Stimulated activated CD4-positive, alpha-beta T cell treated with anti-CD3 and anti-CD28 coated beads, Interleukin-1b, Interleukin-23, amount 100 ng/mL, for 48 hours (primary cell): Measurements from ENCODE around the gene MRE11.
"Not testable (repeated sequence)": the region's sequence is repeated elsewhere in the genome, so short reads cannot be mapped to it uniquely, and the experiment has no call there.

Experiments used
- DNase-seq: peaks from one replicate; pipeline ENCODE4 v3.0.0-alpha.2; 2020

Gene MRE11

DNA sequence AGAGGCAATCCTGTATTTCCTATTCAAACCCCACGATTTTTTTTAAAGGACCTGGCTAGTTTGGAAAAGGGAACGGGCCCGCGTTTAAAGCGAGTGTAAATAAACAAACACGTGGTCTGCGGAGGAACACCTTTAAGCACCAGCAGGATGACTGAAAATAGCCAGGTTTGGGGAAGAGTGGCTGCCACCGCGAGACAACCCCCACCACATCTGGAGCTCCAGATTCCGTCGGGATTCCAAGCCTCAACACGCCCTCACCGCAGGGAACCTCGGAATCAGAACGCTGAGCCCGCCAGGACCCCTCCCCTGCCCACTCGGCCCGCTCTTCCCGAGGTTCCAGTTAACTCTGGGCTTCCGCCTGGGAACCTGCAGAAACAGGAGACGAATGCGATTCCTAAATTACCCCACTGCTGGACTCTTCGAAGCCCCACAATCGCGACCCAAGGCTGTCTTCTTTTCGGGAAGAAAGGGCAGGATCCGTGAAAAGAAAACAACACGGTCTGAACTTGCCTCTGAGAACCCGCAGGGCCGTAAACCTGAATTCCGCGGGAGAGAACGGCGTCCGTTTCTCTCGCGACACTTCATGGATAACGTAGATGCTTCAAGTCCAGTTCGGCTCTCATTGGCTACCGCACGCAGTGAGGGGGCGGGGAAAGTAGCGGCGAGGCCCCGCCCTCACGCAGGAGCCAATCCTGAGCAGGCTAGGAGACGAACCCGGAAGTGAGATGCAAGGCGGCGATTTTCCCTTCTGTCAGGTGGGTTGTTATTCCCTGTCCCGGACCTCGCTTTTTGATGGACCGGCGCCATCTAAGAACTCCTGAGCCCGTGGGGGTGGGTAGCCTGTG is at the start of gene MRE11, which contains the start of gene ANKRD49:
Gene MRE11, minus strand, starts transcription at position 564 of the 845 bp plus-strand sequence. CDS start 1,043 bp downstream, outside the sequence.
Gene ANKRD49, plus strand, starts transcription at position 704 of the 845 bp plus-strand sequence. CDS start 2,710 bp downstream, outside the sequence.
- DNase-seq, result peak; percentile 97

DNA sequence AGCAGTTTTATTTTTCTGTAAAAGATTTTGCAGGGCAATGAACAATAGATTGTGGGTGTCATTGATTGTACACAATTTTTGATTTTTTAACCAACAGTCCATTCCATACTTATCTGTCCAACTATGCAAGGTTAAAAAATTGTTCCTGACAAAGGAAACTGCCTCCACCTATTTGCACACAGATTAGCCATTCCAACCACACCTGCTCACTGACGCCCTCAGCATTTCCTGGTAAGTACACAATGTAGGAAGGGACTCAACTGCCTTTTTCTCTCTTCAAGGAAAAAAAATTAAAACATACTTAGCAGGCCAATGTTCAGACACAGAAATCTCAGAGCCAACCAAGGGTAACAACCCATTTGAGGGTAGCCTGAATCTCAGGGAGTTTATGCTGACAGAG is 45.8 kb upstream of the MRE11 start:
- DNase-seq, result no peak

DNA sequence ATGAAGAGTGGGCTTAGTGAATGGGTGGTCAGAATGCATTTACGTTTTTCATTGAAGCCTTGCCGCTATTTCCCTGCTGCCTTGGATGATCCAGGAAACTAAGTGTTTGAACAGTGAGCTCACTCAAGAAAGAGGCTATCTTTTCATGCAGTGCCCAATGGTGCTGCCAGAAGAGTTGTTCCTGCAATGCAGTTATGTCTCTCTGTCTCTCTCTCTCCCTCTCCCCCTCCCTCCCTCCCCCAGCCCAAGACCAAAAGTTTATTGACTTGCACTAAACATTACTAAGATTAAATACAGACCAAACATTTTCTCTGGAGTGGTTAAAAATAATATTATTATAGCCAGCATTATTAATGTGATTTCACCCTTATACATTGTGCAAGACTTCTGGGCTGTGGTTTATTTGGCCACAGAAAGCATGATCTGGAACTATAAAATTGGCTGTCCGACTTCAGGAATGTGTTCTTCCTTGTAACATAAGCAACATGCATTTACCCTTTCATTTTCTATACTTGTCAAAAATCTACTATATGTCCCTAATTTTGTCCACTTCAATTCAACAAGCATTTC is 43.5 kb upstream of the MRE11 start:
- no peak for DNase-seq

DNA sequence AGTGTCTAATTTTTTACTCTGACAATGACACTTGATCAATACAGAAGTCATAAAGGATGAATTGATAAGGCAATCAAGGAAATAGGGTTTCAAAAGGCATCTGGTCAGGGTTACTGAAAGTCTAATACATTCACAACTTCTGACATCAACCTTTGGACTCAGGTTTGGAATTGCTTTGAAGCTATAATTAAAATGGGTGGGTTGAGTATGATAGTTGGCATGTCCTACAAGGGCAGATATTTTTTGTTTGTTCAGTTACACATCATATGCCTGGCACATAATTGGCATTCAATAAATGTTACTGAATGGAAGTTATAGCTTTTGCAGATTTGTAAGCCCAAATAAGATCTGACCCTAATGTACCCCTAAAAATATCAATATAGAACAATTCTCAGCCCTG is 42.7 kb upstream of the MRE11 start:
- DNase-seq, result no peak

DNA sequence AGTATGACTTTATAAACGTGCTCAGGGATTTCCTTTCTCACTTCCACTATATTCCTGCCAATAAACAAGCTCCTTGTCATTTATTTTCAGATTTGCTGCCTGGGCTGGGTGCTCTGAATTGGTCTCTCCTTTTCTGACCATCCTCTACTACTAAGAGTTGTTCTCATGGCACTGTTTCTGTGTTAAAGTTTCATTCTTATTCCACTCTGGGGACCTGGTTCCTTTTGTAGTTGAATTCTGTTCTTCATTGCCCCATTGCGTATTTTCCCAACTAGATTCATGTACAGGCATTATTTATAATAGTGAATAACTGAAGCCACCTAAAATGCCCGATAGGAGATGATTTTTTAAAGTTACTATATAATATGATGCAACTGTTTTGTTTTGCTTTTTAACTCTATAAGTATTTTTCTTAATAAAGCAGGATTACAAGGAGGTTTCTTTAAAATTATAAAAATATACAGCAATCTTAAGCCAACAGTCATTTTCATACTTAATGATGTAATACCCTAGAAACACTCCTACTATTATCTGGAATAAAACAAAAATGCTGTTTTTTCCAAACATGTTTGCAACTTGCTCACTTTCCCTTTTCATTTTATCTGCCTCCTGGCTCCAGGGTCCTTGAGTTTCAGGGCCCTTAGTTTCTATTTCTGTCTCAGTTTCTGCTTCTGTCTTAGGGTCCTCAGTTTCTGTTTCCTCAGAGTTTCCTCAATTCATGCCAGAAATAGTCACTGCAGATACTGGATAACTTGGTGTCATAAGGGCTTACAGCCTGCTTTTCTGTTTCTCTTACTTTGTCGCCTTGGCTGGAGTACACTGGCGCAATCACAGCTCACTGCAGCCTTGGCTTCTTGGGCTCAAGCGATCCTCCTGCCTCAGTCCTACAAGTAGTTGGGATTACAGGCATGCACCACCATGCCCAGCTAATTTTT is 40.3 kb upstream of the MRE11 start:
- no peak for DNase-seq

DNA sequence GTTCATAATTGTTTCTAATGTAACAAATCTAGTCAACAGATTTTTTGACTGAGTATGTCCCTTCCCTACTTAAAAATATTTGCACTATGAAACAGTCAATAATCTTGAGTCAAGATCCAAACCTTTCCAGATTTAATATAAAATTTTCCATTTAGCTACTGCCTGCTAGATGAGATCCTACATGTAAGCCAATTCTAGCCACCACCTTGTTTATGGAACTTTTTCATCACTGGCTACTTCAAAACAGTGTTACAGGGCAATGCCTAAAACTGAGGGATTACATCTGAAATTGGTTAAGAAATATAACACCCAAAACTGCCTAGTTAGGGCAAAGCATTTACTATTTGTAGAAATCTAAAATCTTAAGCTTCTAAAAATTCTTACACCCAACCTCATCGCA is 39.6 kb upstream of the MRE11 start:
- DNase-seq, result no peak

DNA sequence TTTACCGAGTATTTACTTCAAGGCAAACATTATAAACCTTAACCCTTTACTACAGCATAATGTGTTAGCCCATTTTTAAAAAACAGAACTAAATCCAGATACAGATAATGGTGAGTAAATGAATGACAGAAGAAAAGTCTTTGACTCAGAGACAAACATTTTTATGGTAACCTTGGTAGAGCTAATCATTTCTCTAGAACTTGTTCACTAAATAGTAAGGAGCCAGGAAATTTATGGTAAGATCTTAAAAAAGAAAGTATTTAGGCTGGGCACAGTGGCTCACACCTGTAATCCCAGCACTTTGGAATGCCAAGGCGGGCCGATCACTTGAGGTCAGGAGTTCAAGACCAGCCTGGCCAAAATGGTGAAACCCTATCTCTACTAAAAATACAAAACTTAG is 38.6 kb upstream of the MRE11 start:
- no peak for DNase-seq

DNA sequence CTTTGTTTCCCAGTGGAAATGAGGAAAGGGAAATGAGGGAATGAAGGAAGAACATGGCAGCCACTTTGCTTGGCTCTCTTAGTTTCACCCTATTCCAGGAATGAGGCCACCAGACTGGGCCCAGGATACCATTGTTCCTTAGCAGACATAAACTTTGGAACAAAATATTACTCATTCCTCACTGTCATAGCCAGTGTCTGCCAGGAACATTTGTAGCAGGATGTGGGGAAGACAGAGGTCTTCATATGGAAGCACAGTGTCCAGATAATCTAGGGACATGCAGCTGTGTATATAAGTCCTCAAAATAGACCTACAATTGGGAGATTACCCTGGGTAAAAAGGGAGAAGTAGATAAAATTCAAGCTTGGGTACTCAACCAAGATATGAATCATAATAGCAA is 34.9 kb upstream of the MRE11 start:
- DNase-seq, result no peak

DNA sequence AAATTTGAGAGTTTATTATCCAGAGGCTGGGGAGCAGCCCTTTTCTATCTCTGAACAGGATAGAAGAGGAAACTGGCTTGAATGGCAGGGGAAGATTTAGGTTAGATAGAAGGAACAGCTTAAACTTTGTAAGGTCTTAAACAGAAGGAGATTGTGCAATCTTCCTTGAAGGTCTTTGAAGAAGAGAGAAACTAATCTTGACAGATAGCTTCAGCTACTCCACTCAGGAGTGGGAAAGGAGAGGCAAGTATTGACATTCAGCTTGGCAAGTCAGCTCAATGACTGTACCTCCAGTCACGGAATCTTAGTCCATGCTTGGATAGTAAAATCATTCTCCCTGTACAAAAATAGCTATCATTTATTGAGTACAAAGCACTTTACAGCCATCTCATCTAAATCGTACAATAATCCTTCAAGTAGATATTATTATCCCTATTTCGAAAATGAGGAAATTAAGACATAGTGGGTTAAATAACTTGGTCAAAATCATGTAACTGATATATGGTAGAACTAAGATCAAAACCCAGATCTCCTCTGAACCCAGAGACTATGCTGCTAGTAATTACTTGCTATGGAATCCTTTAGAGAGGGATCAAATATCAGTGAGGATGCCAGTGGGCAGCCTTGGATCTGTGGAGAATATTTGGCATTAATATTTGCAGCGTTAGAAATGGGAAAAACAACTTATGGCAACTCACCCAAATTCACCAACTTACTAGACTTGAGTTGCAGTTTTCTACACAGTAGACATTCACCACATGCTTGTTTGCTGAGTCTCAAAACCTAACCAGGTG is 33.2 kb upstream of the MRE11 start:
- no peak for DNase-seq

DNA sequence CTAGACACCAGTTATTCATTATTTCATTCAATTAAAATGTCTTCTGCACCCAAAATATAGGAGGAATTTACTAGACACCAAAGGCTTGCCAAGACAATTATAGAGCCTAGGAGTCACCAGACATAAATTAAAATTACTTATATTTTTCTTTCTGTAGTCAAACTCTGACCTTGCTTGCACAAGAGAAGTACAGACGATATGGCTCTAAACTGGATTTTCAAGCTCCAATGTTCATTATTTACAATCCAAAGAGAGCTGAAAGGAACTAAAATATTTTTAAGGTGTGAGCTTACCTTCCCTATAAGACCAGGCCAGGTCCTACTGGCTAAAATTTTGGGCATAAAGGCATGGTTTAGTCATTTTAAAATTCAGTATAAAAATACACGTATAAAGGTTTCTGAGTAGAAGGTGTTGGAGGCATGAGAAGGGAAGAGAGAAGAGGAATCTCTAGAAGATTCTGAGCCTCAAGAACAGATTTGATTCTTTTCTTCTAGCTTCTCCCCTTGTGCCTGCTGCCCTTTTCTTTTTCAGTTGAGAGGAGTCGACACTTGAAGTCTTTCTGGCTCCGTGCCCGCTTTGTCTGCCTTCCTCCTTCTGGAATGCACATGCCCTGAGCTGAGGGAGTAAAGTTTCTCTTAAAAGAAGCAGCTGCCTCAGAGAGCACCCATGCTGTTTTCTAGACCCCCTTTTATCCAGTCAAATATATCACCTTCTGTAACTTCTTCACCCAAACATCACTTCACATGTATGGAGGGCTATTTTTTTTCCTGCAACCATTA is 32.1 kb upstream of the MRE11 start:
- DNase-seq, result no peak

DNA sequence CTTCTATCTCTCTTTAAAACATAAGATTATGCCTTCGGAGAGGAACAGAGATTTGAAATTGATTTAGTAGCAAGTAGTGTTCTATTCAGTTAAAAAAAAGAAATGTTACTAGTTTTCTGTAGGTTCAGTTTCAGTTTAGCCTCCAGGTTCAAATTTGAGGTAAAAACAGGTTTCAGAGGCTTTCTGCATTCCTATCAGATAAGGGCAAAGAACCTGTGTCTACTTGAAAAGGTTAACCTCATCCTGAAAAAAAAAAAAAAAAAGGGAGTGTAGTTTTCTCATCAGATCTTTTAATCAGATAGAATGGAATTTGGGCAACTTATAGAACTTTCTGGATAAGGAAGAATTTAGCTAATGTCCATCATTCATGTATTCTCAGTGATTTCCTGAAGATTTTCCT is 30.7 kb upstream of the MRE11 start:
- no peak for DNase-seq

DNA sequence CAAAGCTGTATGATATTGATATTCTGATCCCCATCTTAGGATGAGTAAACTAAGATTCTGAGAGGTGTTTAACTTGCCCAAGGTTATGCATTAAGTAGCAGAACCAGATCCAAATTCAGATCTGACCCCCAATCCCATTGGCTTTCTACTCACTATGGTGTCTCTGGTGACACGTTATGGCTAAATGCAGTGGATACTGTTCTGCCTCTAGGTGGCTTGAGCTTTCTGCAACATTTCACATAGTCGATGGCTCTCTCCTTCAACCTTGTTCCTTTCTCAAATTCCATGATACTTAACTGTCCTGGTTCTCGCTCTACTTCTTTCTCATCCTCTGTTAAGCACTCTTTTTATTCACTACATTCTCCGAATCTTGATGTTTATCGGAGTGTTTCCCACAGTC is 28.0 kb upstream of the MRE11 start:
- DNase-seq, result no peak

DNA sequence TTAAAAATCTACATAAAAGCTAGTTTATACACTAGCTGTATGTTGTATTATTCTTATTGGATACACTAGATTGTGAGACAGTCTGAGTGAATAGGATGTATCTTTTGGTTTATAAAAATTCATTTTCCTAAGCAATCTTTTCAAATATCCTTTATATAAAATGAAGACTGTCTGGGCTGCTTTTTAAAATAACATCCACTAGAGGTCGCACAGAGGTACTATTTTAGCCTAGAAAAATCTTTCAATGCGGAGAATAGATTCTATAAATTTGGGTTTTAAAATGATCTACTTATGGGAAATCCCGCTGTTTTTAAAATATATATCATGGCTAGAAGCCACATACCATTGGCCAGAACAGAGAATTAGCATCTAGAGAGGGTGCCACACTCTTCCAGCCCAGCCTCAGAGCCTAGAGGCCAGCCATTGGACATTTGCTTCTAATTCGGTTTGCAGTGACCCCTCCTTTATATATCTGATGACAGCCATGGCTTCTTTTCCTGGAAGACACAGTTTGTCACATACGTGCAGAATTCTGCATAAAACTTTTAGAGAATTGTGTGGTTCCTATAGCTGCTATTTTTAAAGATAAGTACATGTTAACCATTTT is 25.9 kb upstream of the MRE11 start:
- DNase-seq, result no peak

DNA sequence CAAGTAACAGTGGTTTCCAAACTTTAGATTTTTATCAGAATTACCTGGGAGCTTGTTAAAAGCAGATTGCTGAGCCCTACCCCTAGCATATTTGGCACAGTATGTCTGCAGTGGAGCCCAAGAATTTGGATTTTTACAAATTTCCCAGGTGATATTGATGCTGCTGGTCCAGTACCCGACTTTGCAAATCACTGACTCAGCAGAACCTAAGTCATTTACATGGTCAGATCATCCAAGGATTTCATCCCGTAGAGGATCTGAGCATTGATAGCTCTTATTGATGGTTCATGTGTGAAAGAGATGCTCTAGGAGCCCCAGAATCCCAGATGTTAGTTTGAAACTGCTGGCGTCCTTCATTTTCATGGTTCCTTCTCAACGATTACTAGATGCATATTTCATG is 24.7 kb upstream of the MRE11 start:
- no peak for DNase-seq

DNA sequence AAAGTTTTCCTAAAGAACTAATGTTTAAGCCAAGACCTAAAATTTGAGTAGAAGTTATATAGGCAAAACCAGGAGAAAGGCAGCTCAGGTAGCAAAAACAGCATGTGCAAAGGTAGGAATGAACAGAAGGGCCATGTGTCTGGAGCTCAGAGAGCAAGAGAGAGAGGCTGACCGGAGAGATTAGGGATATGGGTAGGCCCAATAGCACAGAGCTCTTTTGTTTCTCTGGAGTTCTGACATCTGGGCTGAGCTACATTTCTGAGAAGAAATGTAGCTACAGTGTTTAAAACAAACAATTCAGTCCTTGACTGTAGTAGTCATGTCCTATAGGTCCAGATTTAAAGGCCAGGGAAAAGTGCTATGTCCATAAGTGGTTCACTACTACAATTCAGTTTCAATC is 23.1 kb upstream of the MRE11 start:
- no peak for DNase-seq

DNA sequence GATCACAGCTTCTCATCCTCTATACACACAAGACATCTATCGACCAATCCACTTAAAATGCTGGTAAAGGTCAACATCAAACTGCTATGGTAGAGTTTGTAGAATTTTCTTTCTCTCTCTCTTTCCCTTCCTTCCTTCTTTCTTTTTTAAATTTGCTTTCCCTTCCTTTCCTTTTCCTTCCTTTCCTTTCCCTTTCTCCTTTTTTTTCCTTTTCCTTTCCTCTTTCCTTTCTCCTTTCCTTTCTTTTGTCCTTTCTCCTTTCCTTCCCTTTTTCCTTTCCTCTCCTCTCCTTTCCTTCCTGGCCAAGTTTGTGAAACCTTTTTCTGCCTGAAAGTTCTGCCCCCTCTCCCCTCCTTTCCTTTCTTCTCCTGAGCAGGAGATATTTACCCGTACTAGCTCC is 21.8 kb upstream of the MRE11 start:
- DNase-seq, result no peak

DNA sequence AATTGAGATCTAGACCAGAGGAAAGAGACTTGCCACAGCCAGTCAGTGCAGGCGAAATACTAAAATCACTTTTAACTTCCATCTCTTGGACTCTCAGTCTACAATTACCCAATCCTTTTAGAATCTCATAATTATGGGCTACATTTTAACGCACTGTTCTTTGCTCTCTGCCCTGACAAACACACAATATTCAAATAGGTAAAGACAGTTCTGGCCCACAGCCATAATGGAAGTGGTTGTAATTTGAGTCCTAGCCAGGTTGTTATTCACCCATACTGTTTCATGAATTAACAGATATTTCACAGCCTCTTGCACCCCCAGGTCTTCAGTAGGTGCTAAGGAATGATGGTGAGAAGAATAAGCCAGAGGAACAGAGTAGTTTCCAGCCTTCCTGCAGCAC is 19.4 kb upstream of the MRE11 start:
- no peak for DNase-seq

DNA sequence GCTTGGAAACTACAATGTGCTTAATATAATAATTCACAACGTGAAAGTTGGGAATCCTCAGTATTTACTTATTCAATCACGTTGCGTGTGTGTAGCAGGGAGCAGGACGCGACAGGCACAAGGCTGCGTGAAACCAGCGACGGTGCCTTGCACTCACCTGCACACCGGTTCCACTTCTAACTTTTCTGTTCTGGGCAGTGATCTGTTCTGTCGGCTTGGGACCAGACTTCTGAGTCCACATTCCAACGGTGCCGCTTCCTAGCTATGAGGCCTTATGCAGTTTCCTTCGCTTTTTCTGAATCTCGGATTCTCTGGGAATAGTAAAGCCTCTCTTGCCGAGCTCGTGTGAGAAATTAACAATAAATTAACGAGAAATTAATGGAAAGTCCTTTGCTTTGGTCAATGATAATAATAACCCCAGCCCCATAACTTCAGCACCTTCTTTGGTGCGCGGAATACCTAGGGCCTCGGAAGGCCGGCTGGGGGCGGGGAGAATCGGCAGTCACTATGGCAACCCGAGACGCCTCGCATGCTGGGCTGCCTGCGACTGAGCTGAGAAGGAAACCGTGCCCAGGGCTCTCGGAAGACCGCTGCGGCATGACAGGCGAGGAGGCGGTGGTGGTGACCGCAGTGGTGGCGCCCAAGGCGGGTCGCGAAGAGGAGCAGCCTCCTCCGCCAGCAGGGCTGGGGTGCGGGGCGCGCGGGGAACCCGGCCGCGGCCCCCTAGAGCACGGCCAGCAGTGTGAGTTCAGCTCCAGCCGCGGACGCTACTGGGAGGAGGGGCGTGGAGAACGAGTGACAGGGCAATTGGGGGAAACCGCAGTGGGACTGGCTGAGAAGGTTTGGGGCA is 18.5 kb upstream of the MRE11 start, which contains the start of gene C11orf97:
Gene C11orf97, plus strand, starts transcription at position 530 of the 850 bp plus-strand sequence. Its CDS starts 68 bp downstream, at position 598.
- DNase-seq, result peak; percentile 42

DNA sequence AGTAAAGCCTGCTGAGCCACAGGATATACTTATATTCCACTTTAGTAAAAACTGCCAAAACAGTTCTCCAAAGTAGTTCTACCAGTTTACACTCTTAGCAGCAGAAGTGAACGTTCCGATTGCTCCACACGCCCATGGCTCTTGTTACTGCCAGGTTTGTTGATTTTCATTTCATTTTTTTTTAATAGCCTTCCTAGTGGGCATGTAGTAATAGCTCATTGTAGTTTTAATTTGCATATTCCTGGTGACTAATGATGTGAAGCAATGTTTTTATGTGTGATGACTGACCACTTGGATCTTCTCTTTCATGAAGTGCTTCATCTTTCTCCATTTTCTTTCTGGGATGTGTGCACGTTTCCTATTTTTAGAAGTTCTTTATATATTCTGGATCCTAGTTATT is 13.8 kb upstream of the MRE11 start:
- no peak for DNase-seq

DNA sequence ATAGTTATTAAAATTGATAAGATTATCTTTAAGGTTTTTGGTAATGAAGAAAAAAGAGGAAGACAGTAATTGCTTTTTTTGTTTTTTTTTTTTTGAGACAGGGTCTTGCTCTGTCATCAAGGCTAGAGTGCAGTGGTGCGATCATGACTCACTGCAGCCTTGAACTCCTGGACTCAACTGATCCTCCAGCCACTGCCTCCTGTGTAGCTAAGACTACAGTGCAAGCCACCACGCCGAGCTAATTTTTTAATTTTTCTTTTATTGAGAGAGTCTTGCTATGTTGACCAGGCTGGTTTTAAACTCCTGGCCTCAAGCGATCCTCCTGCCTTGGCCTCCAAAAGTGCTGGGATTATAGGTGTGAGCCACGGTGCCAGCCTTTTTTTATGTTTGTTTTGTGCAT is 12.9 kb upstream of the MRE11 start:
- DNase-seq, result not testable (repeated sequence)
